GM23338 (cell line): ENCODE measurements around the gene SREBF2. TPM values are rescaled to one million over a fixed set of nuclear protein-coding genes. Genes with fewer than 3 reads are reported as not detected.

Source experiments
- ATAC-seq: fragments of 200-7000 bp; cut with Tn5 transposase; 3 replicates; pipeline ENCODE4 v1.9.1; 2020
- DNase-seq: peaks from one replicate; pipeline ENCODE4 v3.0.0-alpha.2; 2015; ENCODE audit warnings: low spot score
- H2AFZ ChIP-seq: fragments of 200-600 bp; sonication (generic); 2 replicates; pipeline ENCODE4 v1.8.0; 2016; ENCODE audit warnings: antibody characterized with exemption, mild to moderate bottlenecking, moderate library complexity
- H3F3A ChIP-seq: fragments of 200-600 bp; sonication (generic); replicated peaks from 2 replicates; pipeline ENCODE4 v1.8.0; 2017; ENCODE audit warnings: antibody characterized with exemption, mixed run types, low read depth
- H3K27ac ChIP-seq: fragments of 200-600 bp; sonication (generic); 2 replicates; pipeline ENCODE4 v1.6.1; 2016; ENCODE audit warnings: low read depth
- H3K27me3 ChIP-seq: fragments of 200-600 bp; sonication (generic); 2 replicates; pipeline ENCODE4 v1.8.0; 2016; ENCODE audit warnings: mild to moderate bottlenecking, mixed run types, moderate library complexity; ENCODE audit not compliant: insufficient read depth
- H3K36me3 ChIP-seq: fragments of 200-600 bp; sonication (generic); 2 replicates; pipeline ENCODE4 v1.8.0; 2016; ENCODE audit warnings: mild to moderate bottlenecking; ENCODE audit not compliant: insufficient read depth
- H3K4me1 ChIP-seq: fragments of 200-600 bp; sonication (generic); 2 replicates; pipeline ENCODE4 v1.8.0; 2016; ENCODE audit warnings: mild to moderate bottlenecking, moderate library complexity; ENCODE audit not compliant: insufficient read depth
- H3K4me2 ChIP-seq: fragments of 200-600 bp; sonication (generic); 2 replicates; pipeline ENCODE4 v1.7.1; 2017; ENCODE audit warnings: mixed run types
- H3K4me3 ChIP-seq: fragments of 200-600 bp; sonication (generic); 2 replicates; pipeline ENCODE4 v1.6.1; 2016; ENCODE audit warnings: mixed run types
- H3K79me2 ChIP-seq: fragments of 200-600 bp; sonication (generic); replicated peaks from 2 replicates; pipeline ENCODE4 v1.8.0; 2017; ENCODE audit warnings: mild to moderate bottlenecking; ENCODE audit not compliant: insufficient read depth
- H3K9me2 ChIP-seq: fragments of 200-600 bp; sonication (generic); 2 replicates; pipeline ENCODE4 v1.8.0; 2017; ENCODE audit not compliant: insufficient read depth
- H4K20me1 ChIP-seq: fragments of 200-600 bp; sonication (generic); replicated peaks from 2 replicates; pipeline ENCODE4 v1.8.0; 2017; ENCODE audit warnings: mild to moderate bottlenecking; ENCODE audit not compliant: insufficient read depth
- H3K27ac Mint-ChIP-seq: 2 replicates; pipeline ENCODE4 v1.8.0; 2020; ENCODE audit warnings: inconsistent platforms, mild to moderate bottlenecking, moderate library complexity, mixed read lengths
- H3K27me3 Mint-ChIP-seq: 3 replicates; pipeline ENCODE4 v1.8.0; 2022; ENCODE audit warnings: low read depth, mild to moderate bottlenecking, moderate library complexity, mixed read lengths, inconsistent platforms; ENCODE audit not compliant: insufficient read depth, poor library complexity
- H3K36me3 Mint-ChIP-seq: 3 replicates; pipeline ENCODE4 v1.8.0; 2021; ENCODE audit warnings: low read depth, mild to moderate bottlenecking, inconsistent platforms, moderate library complexity, mixed read lengths
- H3K4me1 Mint-ChIP-seq: 3 replicates; pipeline ENCODE4 v1.8.0; 2020; ENCODE audit warnings: mild to moderate bottlenecking, inconsistent platforms, mixed read lengths
- H3K4me3 Mint-ChIP-seq: 3 replicates; pipeline ENCODE4 v1.8.0; 2021; ENCODE audit warnings: moderate library complexity, mild to moderate bottlenecking, inconsistent platforms, mixed read lengths
- H3K9me3 Mint-ChIP-seq: 3 replicates; pipeline ENCODE4 v1.8.0; 2020; ENCODE audit warnings: moderate library complexity, mild to moderate bottlenecking, inconsistent platforms, mixed read lengths
- CTCF ChIP-seq, 2 experiments: fragments of 200-600 bp in 1 of 2; sonication (generic) in 1 of 2; conservative IDR thresholded peaks; 2 replicates each; pipeline versions ENCODE4 v1.5.1 to v1.6.1; 2016 to 2017; ENCODE audit warnings: antibody characterized with exemption in 2 of 2, low read depth in 2 of 2, mild to moderate bottlenecking in 2 of 2, moderate library complexity in 1 of 2
- STAT1 ChIP-seq: IDR thresholded peaks from one replicate; pipeline ENCODE4 v1.6.1; 2016; ENCODE audit warnings: antibody characterized with exemption; ENCODE audit not compliant: unreplicated experiment
- ZNF462 ChIP-seq: fragments of 250-450 bp; sonication (Bioruptor Pico); IDR thresholded peaks from 2 replicates; pipeline ENCODE4 v1.5.0; 2020; ENCODE audit warnings: mild to moderate bottlenecking, moderate library complexity
- polyA plus RNA-seq: library from polyadenylated mRNA; unstranded; fragments of >200 nt; fragmentation: Nextera tagmentation; extraction: Ambion mirVana; gene quantifications from 2 replicates; pipeline ENCODE4 v1.2.1, GENCODE V29; 2016
- total RNA-seq: library from RNA; depleted of rRNA; stranded (reverse); fragments of >200 nt; shearing (Covaris generic); gene quantifications from 2 replicates; pipeline ENCODE4 v1.2.3, GENCODE V29; 2014

The SREBF2 gene
- total and polyA plus RNA-seq, 2 experiments from 2014 or later, result 48.7 to 163 TPM

GRCh38 chr22:41798736-41799135 is 34.2 kb upstream of the SREBF2 start (continued):
- TF ChIP-seq ZNF462 (CRISPR knock-in tag) (no peak), STAT1 (no peak)

GRCh38 chr22:41799486-41800347 is 33.2 kb upstream of the SREBF2 start:
- H3K4me1 ChIP-seq, result peaks cover 19% of the 10 kb centered on the region
- peak overlapping the region; percentile 97 for H2AFZ ChIP-seq
- no peaks in the 10 kb centered on the region for H3K27me3 ChIP-seq
- H3K4me2 ChIP-seq, result peak overlapping the region; percentile 99
- H3K79me2 ChIP-seq, result peaks cover 36% of the 10 kb centered on the region
- H3F3A ChIP-seq, result peaks cover 8% of the 10 kb centered on the region; the same call in 1 of the 2 replicates
- peak; percentile 43 for DNase-seq
- peak overlapping the region; percentile 94 for H3K27ac Mint-ChIP-seq
- no peaks in the 10 kb centered on the region; the same call in 1 of the 2 replicates for H3K36me3 ChIP-seq
- H3K27ac ChIP-seq, result peak overlapping the region; percentile 94
- H3K36me3 Mint-ChIP-seq, result peaks cover 7% of the 10 kb centered on the region; the same call in 2 of the 3 replicates
- peaks cover 22% of the 10 kb centered on the region for H3K4me1 Mint-ChIP-seq
- no peaks in the 10 kb centered on the region for H3K9me3 Mint-ChIP-seq
- H3K9me2 ChIP-seq, result no peaks in the 10 kb centered on the region
- H4K20me1 ChIP-seq, result 0 out of 2 replicates have a peak, but pooled peaks cover 3% of the 10 kb centered on the region
- H3K27me3 Mint-ChIP-seq, result peaks cover 5% of the 10 kb centered on the region
- peak overlapping the region; percentile 94 for H3K4me3 ChIP-seq
- H3K4me3 Mint-ChIP-seq, result peak overlapping the region; percentile 89
- ATAC-seq, result peak; percentile 55
- TF ChIP-seq CTCF (conservative IDR thresholded peaks at IDR 0.05; ENCODE audit: low read depth in 2 of 2) (no peak), STAT1 (no peak), ZNF462 (CRISPR knock-in tag) (no peak)
